HepG2 (cell line): Measurements from ENCODE around the gene THAP9. TPM values are rescaled to one million over a fixed set of nuclear protein-coding genes. Genes with fewer than 3 reads are reported as not detected.

ENCODE experiments used
- ATAC-seq: fragments of 200-7000 bp; cut with Tn5 transposase; 3 replicates; pipeline ENCODE4 v1.9.1; 2020; ENCODE audit warnings: mild to moderate bottlenecking, moderate library complexity
- BruUV-seq: library from RNA; stranded (reverse); fragments of 400-500 nt; replicated peaks from 2 replicates; lab custom pipeline; 2021; lab: Mats Ljungman, UMichigan
- CTCF ChIA-PET: fragments of 300-600 bp; formaldehyde crosslinking; extraction: SDS; loops from one replicate; lab custom pipeline; 2021; ENCODE audit warnings: low total read pairs, inconsistent platforms, low intra/inter-chr PET ratio; lab: Yijun Ruan, JAX
- POLR2A ChIA-PET: fragments of 350-600 bp; sonication (Branson Sonifier 250); formaldehyde crosslinking; loops from one replicate; lab custom pipeline; 2020; ENCODE audit warnings: antibody characterized with exemption, inconsistent platforms; lab: Yijun Ruan, JAX
- DNase-seq: peaks from one replicate; pipeline ENCODE4 v3.0.0-alpha.2; 2015; ENCODE audit warnings: low spot score
- FAIRE-seq: peaks from 3 replicates; lab custom pipeline; 2011; peaks lifted over from hg19 to GRCh38; lab: Jason Lieb, UNC
- H2AFZ ChIP-seq: one replicate; pipeline ENCODE4 v1.6.1; 2011; ENCODE audit warnings: low read length, inconsistent platforms
- H3K27ac ChIP-seq: fragments of 300-600 bp; 3 replicates; pipeline ENCODE4 v1.8.0; 2011; ENCODE audit warnings: mixed run types, mild to moderate bottlenecking, mixed read lengths, low read length, inconsistent platforms; ENCODE audit not compliant: insufficient read depth; ENCODE audit errors: extremely low read length
- H3K27me3 ChIP-seq, 2 experiments: fragments of 200-600 bp in 1 of 2; 2 replicates in 1 of 2; 3 replicates in 1 of 2; pipeline versions ENCODE4 v1.6.0 to v1.8.0; 2011; ENCODE audit warnings: low read length in 2 of 2, mild to moderate bottlenecking in 2 of 2, moderate library complexity in 2 of 2, inconsistent platforms in 1 of 2; ENCODE audit not compliant: insufficient read depth in 2 of 2, control insufficient read depth in 1 of 2
- H3K36me3 ChIP-seq, 2 experiments: fragments of 200-600 bp in 1 of 2; replicated peaks in 1 of 2; 2 replicates in 1 of 2; 3 replicates in 1 of 2; pipeline versions ENCODE4 v1.5.1 to v1.8.0; 2011; ENCODE audit warnings: low read length in 2 of 2, inconsistent platforms in 1 of 2; ENCODE audit not compliant: insufficient read depth in 2 of 2, control insufficient read depth in 1 of 2
- H3K4me1 ChIP-seq: 2 replicates; pipeline ENCODE4 v1.5.1; 2012; ENCODE audit warnings: low read length, inconsistent platforms; ENCODE audit not compliant: insufficient read depth
- H3K4me2 ChIP-seq: 2 replicates; pipeline ENCODE4 v1.6.0; 2011; ENCODE audit warnings: low read depth, low read length, inconsistent platforms
- H3K4me3 ChIP-seq, 3 experiments: fragments of 200-600 bp in 1 of 3; sonication (generic), shearing (Covaris generic) in 1 of 3; replicated peaks in 1 of 3; 2 replicates each; pipeline ENCODE4 v1.5.1; 2011 to 2016; ENCODE audit warnings: low read length in 3 of 3, inconsistent platforms in 2 of 3, low read depth in 2 of 3, mild to moderate bottlenecking in 2 of 3, control low read depth in 1 of 3, mixed read lengths in 1 of 3; ENCODE audit not compliant: insufficient read depth in 1 of 3
- H3K79me2 ChIP-seq: one replicate; pipeline ENCODE4 v1.6.1; 2011; ENCODE audit warnings: low read length, inconsistent platforms; ENCODE audit not compliant: insufficient read depth
- H3K9ac ChIP-seq: 2 replicates; pipeline ENCODE4 v1.6.0; 2011; ENCODE audit warnings: mild to moderate bottlenecking, low read depth, low read length, inconsistent platforms; ENCODE audit not compliant: insufficient read depth
- H3K9me3 ChIP-seq: 2 replicates; pipeline ENCODE4 v1.5.1; 2012; ENCODE audit warnings: mild to moderate bottlenecking, low read length
- H4K20me1 ChIP-seq: 2 replicates; pipeline ENCODE4 v1.6.0; 2011; ENCODE audit warnings: inconsistent platforms, mild to moderate bottlenecking, low read length, moderate library complexity; ENCODE audit not compliant: insufficient read depth
- ETV6 ChIP-seq: sonication (generic); formaldehyde crosslinking; conservative IDR thresholded peaks from 2 replicates; pipeline ENCODE4 v1.4.0; 2020; ENCODE audit warnings: missing genetic modification reagents
- HMG20A ChIP-seq: IDR thresholded peaks from 2 replicates; pipeline ENCODE4 v1.6.1; 2016; ENCODE audit warnings: borderline replicate concordance
- KDM3A ChIP-seq: IDR thresholded peaks from 2 replicates; pipeline ENCODE4 v1.6.1; 2018; ENCODE audit warnings: low read depth, missing compliant biosample characterization
- MLLT10 ChIP-seq: sonication (generic); formaldehyde crosslinking; IDR thresholded peaks from 2 replicates; pipeline ENCODE4 v1.4.0; 2020; ENCODE audit warnings: missing genetic modification reagents
- TBX2 ChIP-seq: sonication (generic); formaldehyde crosslinking; IDR thresholded peaks from 2 replicates; pipeline ENCODE4 v1.5.0; 2020; ENCODE audit warnings: missing genetic modification reagents, mild to moderate bottlenecking, borderline replicate concordance
- ZNF232 ChIP-seq: sonication (generic); formaldehyde crosslinking; IDR thresholded peaks from 2 replicates; pipeline ENCODE4 v1.4.0; 2020; ENCODE audit warnings: missing genetic modification reagents, borderline replicate concordance
- ZNF382 ChIP-seq: sonication (generic); formaldehyde crosslinking; IDR thresholded peaks from 2 replicates; pipeline ENCODE4 v1.5.0; 2020; ENCODE audit warnings: missing genetic modification reagents, mild to moderate bottlenecking, borderline replicate concordance
- ZNF75D ChIP-seq: sonication (generic); formaldehyde crosslinking; IDR thresholded peaks from 2 replicates; pipeline ENCODE4 v1.8.1; 2023; ENCODE audit warnings: missing genetic modification reagents, mild to moderate bottlenecking, borderline replicate concordance
- WGBS: methylation state at CpG from one replicate; pipeline ENCODE4 v1.1.6; 2017; ENCODE audit warnings: low lambda C conversion rate; 5-methylcytosine and 5-hydroxymethylcytosine counted together
- in situ Hi-C: cut with HindIII; loops from 2 replicates; pipeline ENCODE4 v1.10.0; 2017; ENCODE audit warnings: low pct_unique_long_range_greater_than_20kb; ENCODE audit not compliant: extremely low pct_ligation_motif_present
- intact Hi-C: fragments of 100-400 bp; cut with micrococcal nuclease; formaldehyde crosslinking; loops from one replicate; pipeline ENCODE4 v1.10.0; 2022; ENCODE audit not compliant: unreplicated experiment
- polyA plus RNA-seq, 8 experiments: library from polyadenylated mRNA; depleted of rRNA in 3 of 8; stranded (reverse) in 7 of 8; unstranded in 1 of 8; fragments of >200 nt; fragmentation: Illumina TruSeq in 4 of 8; extraction: Trizol in 4 of 8; gene quantifications; 2 replicates each; pipeline versions ENCODE4 v1.2.1 to v1.2.3, GENCODE V29; 2011 to 2016; ENCODE audit warnings: low read depth in 4 of 8, missing spikeins in 1 of 8, mixed read lengths in 1 of 8; ENCODE audit not compliant: insufficient read depth in 1 of 8
- total RNA-seq, 5 experiments: library from RNA; depleted of rRNA; stranded (reverse); fragments of >200 nt; fragmentation: Illumina TruSeq; extraction: Trizol; gene quantifications; 2 replicates each; pipeline ENCODE4 v1.2.3, GENCODE V29; 2016; ENCODE audit warnings: low read depth in 1 of 5
- TF ChIP-seq, protein P1 (sequence below): sonication (generic); formaldehyde crosslinking; IDR thresholded peaks from 2 replicates; pipeline ENCODE4 v1.9.0; 2021; ENCODE audit warnings: missing genetic modification reagents, borderline replicate concordance
- TF ChIP-seq, protein P2 (sequence below): sonication (generic); formaldehyde crosslinking; IDR thresholded peaks from 2 replicates; pipeline ENCODE4 v1.4.0; 2020; ENCODE audit warnings: missing genetic modification reagents
- TF ChIP-seq, protein P3 (sequence below): IDR thresholded peaks from 2 replicates; pipeline ENCODE4 v1.6.1; 2016; ENCODE audit warnings: mild to moderate bottlenecking, missing biosample characterization, missing genetic modification reagents

Gene THAP9
- total and polyA plus RNA-seq, 2 of the 13 experiments (the other 11 are each of a cell fraction or from before 2014, with no cell fraction given): 6.0 to 7.2 TPM

DNA sequence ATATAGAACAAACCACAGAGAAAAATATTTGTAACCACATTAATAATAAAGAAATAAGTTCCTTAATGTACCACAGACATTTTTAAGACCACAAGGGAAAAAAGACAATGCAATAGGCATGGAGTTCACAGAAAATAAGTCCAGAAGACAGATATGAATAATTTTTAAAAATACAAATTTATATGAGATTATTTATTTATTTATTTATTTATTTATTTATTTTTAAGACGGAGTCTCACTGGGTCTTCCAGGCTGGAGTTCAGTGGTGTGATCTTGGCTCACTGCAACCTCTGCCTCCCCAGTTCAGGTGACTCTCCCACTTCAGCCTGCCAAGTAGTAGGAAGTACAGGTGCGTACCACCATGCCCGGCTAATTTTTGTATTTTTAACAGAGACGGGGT is 53.7 kb downstream of the THAP9 start:
- Histone ChIP-seq H3K4me1 (no peaks in the 10 kb centered on the region), H3K4me3 (no peak overlapping the region), H3K4me2 (no peak overlapping the region), H3K27me3 (no peaks in the 10 kb centered on the region), H4K20me1 (no peaks in the 10 kb centered on the region), H3K36me3 (peaks cover 5 to 36% of the 10 kb centered on the region in 2 experiments; a peak in 4 of 5 replicates), H3K27ac (no peak overlapping the region), H3K79me2 (peaks cover 11% of the 10 kb centered on the region), H2AFZ (no peak overlapping the region), H3K9me3 (no peaks in the 10 kb centered on the region), H3K9ac (no peak overlapping the region)
- BruUV-seq: no TSS peak
- no peak for ATAC-seq
- POLR2A ChIA-PET: no interaction called here
- no peak for FAIRE-seq
- CTCF ChIA-PET: no interaction called here
- 98% methylated on average over 4 of the region's 4 CpGs for WGBS
- in situ Hi-C loops (no loop called here), intact Hi-C loops (no loop called here)
- no peak for DNase-seq
- TF ChIP-seq MLLT10 (CRISPR knock-in tag) (no peak), TBX2 (CRISPR knock-in tag) (no peak), KDM3A (CRISPR knock-in tag) (no peak), ETV6 (no peak), ZNF75D (CRISPR knock-in tag) (no peak), ZNF382 (CRISPR knock-in tag) (no peak), ZNF232 (CRISPR knock-in tag) (no peak), HMG20A (CRISPR knock-in tag) (no peak)
- TF ChIP-seq, protein P1, sequence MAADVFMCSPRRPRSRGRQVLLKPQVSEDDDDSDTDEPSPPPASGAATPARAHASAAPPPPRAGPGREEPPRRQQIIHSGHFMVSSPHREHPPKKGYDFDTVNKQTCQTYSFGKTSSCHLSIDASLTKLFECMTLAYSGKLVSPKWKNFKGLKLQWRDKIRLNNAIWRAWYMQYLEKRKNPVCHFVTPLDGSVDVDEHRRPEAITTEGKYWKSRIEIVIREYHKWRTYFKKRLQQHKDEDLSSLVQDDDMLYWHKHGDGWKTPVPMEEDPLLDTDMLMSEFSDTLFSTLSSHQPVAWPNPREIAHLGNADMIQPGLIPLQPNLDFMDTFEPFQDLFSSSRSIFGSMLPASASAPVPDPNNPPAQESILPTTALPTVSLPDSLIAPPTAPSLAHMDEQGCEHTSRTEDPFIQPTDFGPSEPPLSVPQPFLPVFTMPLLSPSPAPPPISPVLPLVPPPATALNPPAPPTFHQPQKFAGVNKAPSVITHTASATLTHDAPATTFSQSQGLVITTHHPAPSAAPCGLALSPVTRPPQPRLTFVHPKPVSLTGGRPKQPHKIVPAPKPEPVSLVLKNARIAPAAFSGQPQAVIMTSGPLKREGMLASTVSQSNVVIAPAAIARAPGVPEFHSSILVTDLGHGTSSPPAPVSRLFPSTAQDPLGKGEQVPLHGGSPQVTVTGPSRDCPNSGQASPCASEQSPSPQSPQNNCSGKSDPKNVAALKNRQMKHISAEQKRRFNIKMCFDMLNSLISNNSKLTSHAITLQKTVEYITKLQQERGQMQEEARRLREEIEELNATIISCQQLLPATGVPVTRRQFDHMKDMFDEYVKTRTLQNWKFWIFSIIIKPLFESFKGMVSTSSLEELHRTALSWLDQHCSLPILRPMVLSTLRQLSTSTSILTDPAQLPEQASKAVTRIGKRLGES (CRISPR knock-in tag): no peak
- TF ChIP-seq, protein P2, sequence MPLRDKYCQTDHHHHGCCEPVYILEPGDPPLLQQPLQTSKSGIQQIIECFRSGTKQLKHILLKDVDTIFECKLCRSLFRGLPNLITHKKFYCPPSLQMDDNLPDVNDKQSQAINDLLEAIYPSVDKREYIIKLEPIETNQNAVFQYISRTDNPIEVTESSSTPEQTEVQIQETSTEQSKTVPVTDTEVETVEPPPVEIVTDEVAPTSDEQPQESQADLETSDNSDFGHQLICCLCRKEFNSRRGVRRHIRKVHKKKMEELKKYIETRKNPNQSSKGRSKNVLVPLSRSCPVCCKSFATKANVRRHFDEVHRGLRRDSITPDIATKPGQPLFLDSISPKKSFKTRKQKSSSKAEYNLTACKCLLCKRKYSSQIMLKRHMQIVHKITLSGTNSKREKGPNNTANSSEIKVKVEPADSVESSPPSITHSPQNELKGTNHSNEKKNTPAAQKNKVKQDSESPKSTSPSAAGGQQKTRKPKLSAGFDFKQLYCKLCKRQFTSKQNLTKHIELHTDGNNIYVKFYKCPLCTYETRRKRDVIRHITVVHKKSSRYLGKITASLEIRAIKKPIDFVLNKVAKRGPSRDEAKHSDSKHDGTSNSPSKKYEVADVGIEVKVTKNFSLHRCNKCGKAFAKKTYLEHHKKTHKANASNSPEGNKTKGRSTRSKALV: no peak
- TF ChIP-seq, protein P3, sequence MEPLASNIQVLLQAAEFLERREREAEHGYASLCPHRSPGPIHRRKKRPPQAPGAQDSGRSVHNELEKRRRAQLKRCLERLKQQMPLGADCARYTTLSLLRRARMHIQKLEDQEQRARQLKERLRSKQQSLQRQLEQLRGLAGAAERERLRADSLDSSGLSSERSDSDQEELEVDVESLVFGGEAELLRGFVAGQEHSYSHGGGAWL (CRISPR knock-in tag): no peak
